Neural cell (in vitro differentiated cells): Measurements from ENCODE around the gene ZNF534. TPM values are rescaled to one million over a fixed set of nuclear protein-coding genes. Genes with fewer than 3 reads are reported as not detected.

Experiments used
- H2AFZ ChIP-seq: fragments of 200-600, 300-800 bp; sonication (generic), shearing (Covaris generic); 2 replicates; pipeline ENCODE4 v1.6.0; 2014; ENCODE audit warnings: low read depth, mild to moderate bottlenecking, antibody characterized with exemption, low read length, moderate library complexity
- H3F3A ChIP-seq: fragments of 200-600 bp; shearing (Covaris generic); 2 replicates; pipeline ENCODE4 v1.6.1; 2016; ENCODE audit warnings: mild to moderate bottlenecking, moderate library complexity, mixed read lengths, antibody characterized with exemption, low read length; ENCODE audit not compliant: insufficient read depth, poor library complexity, severe bottlenecking
- H3K27ac ChIP-seq: fragments of 200-600, 300-800 bp; sonication (generic), shearing (Covaris generic); 2 replicates; pipeline ENCODE4 v1.5.1; 2014; ENCODE audit warnings: mild to moderate bottlenecking, low read length, moderate library complexity
- H3K27me3 ChIP-seq: fragments of 300-800, 200-600 bp; sonication (generic), shearing (Covaris generic); 2 replicates; pipeline ENCODE4 v1.6.0; 2014; ENCODE audit warnings: mild to moderate bottlenecking, low read depth, low read length, moderate library complexity; ENCODE audit not compliant: insufficient read depth
- H3K36me3 ChIP-seq: fragments of 300-800, 200-600 bp; sonication (generic), shearing (Covaris generic); 2 replicates; pipeline ENCODE4 v1.5.1; 2014; ENCODE audit warnings: mild to moderate bottlenecking, antibody characterized with exemption, low read length, moderate library complexity; ENCODE audit not compliant: insufficient read depth
- H3K4me2 ChIP-seq: fragments of 300-800, 200-600 bp; sonication (generic), shearing (Covaris generic); 2 replicates; pipeline ENCODE4 v1.6.0; 2014; ENCODE audit warnings: mild to moderate bottlenecking, low read length
- H3K4me3 ChIP-seq: fragments of 300-800, 200-600 bp; sonication (generic), shearing (Covaris generic); 2 replicates; pipeline ENCODE4 v1.5.1; 2014; ENCODE audit warnings: mild to moderate bottlenecking, low read length, moderate library complexity
- H3K79me2 ChIP-seq: fragments of 200-600 bp; shearing (Covaris generic); replicated peaks from 2 replicates; pipeline ENCODE4 v1.6.0; 2014; ENCODE audit warnings: mild to moderate bottlenecking, low read length, moderate library complexity; ENCODE audit not compliant: insufficient read depth
- H3K9ac ChIP-seq: fragments of 300-800, 200-600 bp; sonication (generic), shearing (Covaris generic); 2 replicates; pipeline ENCODE4 v1.6.1; 2016; ENCODE audit warnings: mild to moderate bottlenecking, low read length, mixed read lengths
- H3K9me2 ChIP-seq: fragments of 200-600 bp; shearing (Covaris generic); 2 replicates; pipeline ENCODE4 v1.6.1; 2016; ENCODE audit warnings: mild to moderate bottlenecking, low read length, mixed read lengths; ENCODE audit not compliant: insufficient read depth
- H3K9me3 ChIP-seq: fragments of 200-600, 300-800 bp; sonication (generic), shearing (Covaris generic); 2 replicates; pipeline ENCODE4 v1.6.1; 2016; ENCODE audit warnings: mild to moderate bottlenecking, mixed run types, low read length, moderate library complexity, mixed read lengths
- H4K20me1 ChIP-seq: fragments of 200-600 bp; shearing (Covaris generic); 2 replicates; pipeline ENCODE4 v1.6.1; 2016; ENCODE audit warnings: mild to moderate bottlenecking, mixed run types; ENCODE audit not compliant: insufficient read depth
- EP300 ChIP-seq: fragments of 450-650 bp; conservative IDR thresholded peaks from 2 replicates; pipeline ENCODE4 v1.6.1; 2014; ENCODE audit warnings: antibody characterized with exemption, mild to moderate bottlenecking, moderate library complexity; ENCODE audit not compliant: poor library complexity, severe bottlenecking
- EZH2 ChIP-seq: fragments of 200-600, 300-800 bp; shearing (Covaris generic), sonication (generic); IDR thresholded peaks from 2 replicates; pipeline ENCODE4 v1.6.1; 2014; ENCODE audit warnings: antibody characterized with exemption, low read length, borderline replicate concordance, mild to moderate bottlenecking; ENCODE audit not compliant: insufficient read depth, poor library complexity, severe bottlenecking
- MXI1 ChIP-seq: fragments of 450-650 bp; conservative IDR thresholded peaks from 2 replicates; pipeline ENCODE4 v1.6.1; 2014; ENCODE audit warnings: antibody characterized with exemption, mild to moderate bottlenecking; ENCODE audit not compliant: poor library complexity, severe bottlenecking
- POLR2AphosphoS5 ChIP-seq: IDR thresholded peaks from 2 replicates; pipeline ENCODE4 v1.6.1; 2012
- RAD21 ChIP-seq: fragments of 450-650 bp; conservative IDR thresholded peaks from 2 replicates; pipeline ENCODE4 v1.6.1; 2014; ENCODE audit warnings: antibody characterized with exemption, mild to moderate bottlenecking, moderate library complexity
- SMC3 ChIP-seq: fragments of 450-650 bp; conservative IDR thresholded peaks from 2 replicates; pipeline ENCODE4 v1.6.1; 2014; ENCODE audit warnings: antibody characterized with exemption, mild to moderate bottlenecking, moderate library complexity; ENCODE audit not compliant: poor library complexity
- TAF1 ChIP-seq: IDR thresholded peaks from 2 replicates; pipeline ENCODE4 v1.6.1; 2012; ENCODE audit warnings: low read depth
- polyA plus RNA-seq: library from polyadenylated mRNA; depleted of rRNA; stranded (reverse); fragments of >200 nt; gene quantifications from 2 replicates; pipeline ENCODE4 v1.2.3, GENCODE V29; 2014
- TF ChIP-seq, protein P1 (sequence below): IDR thresholded peaks from 2 replicates; pipeline ENCODE4 v1.6.1; 2012; ENCODE audit warnings: borderline replicate concordance
- TF ChIP-seq, protein P2 (sequence below): fragments of 450-650 bp; IDR thresholded peaks from 2 replicates; pipeline ENCODE4 v1.5.1; 2014; ENCODE audit warnings: antibody characterized with exemption, mild to moderate bottlenecking, moderate library complexity; ENCODE audit not compliant: poor library complexity, severe bottlenecking

ZNF534 gene
- polyA plus RNA-seq, 1 donor from 2014 or later, result 1.1 TPM

DNA sequence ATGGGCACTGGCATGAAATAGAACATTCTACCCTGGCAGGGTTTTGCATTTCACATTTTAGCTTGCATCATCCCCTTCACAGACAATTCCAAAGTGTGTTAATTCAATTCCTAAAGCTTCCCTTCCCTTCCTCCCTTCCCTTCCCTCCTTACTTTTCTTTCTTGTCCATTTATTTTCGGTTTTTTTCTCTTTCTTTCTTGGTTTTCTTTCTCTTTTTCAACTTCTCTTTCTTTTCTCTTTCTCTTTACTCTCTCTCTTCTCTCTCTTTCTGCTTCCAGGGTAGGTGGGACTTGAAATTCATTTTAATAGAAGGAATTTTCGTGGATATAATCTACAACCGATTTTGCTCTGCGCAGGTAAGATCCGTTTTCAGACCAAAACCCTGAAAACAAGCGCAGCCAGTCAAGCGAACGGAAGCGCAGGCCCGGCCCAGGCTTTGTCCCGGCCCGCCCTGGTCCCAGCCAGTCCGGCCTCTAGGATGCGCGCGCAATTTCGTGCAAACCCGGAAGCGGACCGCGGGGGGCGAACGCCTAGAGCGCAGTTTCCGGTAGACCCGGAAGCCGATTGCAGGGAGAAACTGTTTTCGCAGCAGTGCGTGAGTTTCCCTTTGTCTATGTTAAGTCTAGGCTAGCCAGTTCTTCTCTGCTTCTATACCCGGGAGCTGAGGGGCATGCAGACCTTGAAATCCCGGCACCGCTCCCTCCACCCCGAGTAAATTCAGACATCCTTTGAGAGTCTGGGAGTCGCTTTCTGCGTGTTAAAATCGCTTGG is 31.5 kb upstream of the ZNF534 start, which contains the start of gene ZNF528:
Gene ZNF528 (plus strand): TSS at position 540 of the 771 bp plus-strand sequence. CDS start 4,165 bp downstream, outside the sequence.
- no peaks in the 10 kb centered on the region for H3K9me3 ChIP-seq
- no peaks in the 10 kb centered on the region for H3K79me2 ChIP-seq
- H3K36me3 ChIP-seq, result peaks cover 6% of the 10 kb centered on the region
- no peaks in the 10 kb centered on the region for H3K9me2 ChIP-seq
- no peak within 1 kb of the TSS for H3K9ac ChIP-seq
- peak within 1 kb of the TSS; percentile 46 for H3K4me3 ChIP-seq
- no peak within 1 kb of the TSS for H3K27ac ChIP-seq
- no peaks in the 10 kb centered on the region for H3K27me3 ChIP-seq
- H4K20me1 ChIP-seq, result no peaks in the 10 kb centered on the region
- H2AFZ ChIP-seq, result no peak within 1 kb of the TSS
- H3F3A ChIP-seq, result no peaks in the 10 kb centered on the region
- H3K4me2 ChIP-seq, result no peak within 1 kb of the TSS
- TF ChIP-seq, protein P1, sequence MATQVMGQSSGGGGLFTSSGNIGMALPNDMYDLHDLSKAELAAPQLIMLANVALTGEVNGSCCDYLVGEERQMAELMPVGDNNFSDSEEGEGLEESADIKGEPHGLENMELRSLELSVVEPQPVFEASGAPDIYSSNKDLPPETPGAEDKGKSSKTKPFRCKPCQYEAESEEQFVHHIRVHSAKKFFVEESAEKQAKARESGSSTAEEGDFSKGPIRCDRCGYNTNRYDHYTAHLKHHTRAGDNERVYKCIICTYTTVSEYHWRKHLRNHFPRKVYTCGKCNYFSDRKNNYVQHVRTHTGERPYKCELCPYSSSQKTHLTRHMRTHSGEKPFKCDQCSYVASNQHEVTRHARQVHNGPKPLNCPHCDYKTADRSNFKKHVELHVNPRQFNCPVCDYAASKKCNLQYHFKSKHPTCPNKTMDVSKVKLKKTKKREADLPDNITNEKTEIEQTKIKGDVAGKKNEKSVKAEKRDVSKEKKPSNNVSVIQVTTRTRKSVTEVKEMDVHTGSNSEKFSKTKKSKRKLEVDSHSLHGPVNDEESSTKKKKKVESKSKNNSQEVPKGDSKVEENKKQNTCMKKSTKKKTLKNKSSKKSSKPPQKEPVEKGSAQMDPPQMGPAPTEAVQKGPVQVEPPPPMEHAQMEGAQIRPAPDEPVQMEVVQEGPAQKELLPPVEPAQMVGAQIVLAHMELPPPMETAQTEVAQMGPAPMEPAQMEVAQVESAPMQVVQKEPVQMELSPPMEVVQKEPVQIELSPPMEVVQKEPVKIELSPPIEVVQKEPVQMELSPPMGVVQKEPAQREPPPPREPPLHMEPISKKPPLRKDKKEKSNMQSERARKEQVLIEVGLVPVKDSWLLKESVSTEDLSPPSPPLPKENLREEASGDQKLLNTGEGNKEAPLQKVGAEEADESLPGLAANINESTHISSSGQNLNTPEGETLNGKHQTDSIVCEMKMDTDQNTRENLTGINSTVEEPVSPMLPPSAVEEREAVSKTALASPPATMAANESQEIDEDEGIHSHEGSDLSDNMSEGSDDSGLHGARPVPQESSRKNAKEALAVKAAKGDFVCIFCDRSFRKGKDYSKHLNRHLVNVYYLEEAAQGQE, result no peak
- TF ChIP-seq MXI1 (peak; percentile 37), POLR2AphosphoS5 (peak; percentile 53), EZH2 (no peak)

DNA sequence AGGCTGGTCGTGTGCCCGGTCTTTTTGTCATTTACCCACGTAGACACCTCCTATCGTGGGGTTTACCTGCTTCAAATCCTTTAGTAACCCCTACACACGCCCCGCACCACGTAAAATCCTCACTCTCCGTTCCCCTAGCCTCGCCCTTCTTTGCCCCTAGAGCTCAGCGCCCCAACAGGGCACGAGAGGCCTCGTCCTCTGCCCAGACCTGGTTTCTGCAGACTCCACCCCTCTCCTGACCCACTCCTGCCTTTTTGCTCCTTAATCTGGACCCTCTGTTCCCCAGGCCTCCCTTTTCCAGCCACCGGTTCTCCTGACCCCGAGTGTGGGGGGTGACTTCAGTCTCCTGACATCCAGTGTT is 30.9 kb upstream of the ZNF534 start:
- TF ChIP-seq TAF1 (no peak), EP300 (no peak), EZH2 (no peak), SMC3 (no peak), POLR2AphosphoS5 (no peak), RAD21 (no peak), MXI1 (no peak)
- TF ChIP-seq, protein P1, result no peak
- TF ChIP-seq, protein P2, sequence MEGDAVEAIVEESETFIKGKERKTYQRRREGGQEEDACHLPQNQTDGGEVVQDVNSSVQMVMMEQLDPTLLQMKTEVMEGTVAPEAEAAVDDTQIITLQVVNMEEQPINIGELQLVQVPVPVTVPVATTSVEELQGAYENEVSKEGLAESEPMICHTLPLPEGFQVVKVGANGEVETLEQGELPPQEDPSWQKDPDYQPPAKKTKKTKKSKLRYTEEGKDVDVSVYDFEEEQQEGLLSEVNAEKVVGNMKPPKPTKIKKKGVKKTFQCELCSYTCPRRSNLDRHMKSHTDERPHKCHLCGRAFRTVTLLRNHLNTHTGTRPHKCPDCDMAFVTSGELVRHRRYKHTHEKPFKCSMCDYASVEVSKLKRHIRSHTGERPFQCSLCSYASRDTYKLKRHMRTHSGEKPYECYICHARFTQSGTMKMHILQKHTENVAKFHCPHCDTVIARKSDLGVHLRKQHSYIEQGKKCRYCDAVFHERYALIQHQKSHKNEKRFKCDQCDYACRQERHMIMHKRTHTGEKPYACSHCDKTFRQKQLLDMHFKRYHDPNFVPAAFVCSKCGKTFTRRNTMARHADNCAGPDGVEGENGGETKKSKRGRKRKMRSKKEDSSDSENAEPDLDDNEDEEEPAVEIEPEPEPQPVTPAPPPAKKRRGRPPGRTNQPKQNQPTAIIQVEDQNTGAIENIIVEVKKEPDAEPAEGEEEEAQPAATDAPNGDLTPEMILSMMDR, result no peak
- H2AFZ ChIP-seq, result no peak overlapping the region
- H3K9ac ChIP-seq, result no peak overlapping the region
- H3K4me2 ChIP-seq, result no peak overlapping the region
- no peaks in the 10 kb centered on the region for H3K27me3 ChIP-seq
- H3K9me3 ChIP-seq, result no peaks in the 10 kb centered on the region
- H3F3A ChIP-seq, result no peaks in the 10 kb centered on the region
- H3K36me3 ChIP-seq, result peaks cover 6% of the 10 kb centered on the region
- peak overlapping the region; percentile 46 for H3K4me3 ChIP-seq
- H3K9me2 ChIP-seq, result no peaks in the 10 kb centered on the region
- H3K79me2 ChIP-seq, result no peaks in the 10 kb centered on the region
- no peak overlapping the region for H3K27ac ChIP-seq
- H4K20me1 ChIP-seq, result no peaks in the 10 kb centered on the region
